ENCODE measurements around the gene TMED4.

Gene TMED4

GRCh38 chr7:44581879-44582603 is at the start of gene TMED4:
Gene TMED4 (minus strand): TSS chr7:44582231. CDS start chr7:44582206, 25 bp downstream.
- DNase-seq (ENCODE audit: low spot score), result peak; percentile 98

GRCh38 chr7:44631458-44632115 is 49.6 kb upstream of the TMED4 start:
- no peak for DNase-seq (ENCODE audit: low spot score)

GRCh38 chr7:44630792-44631457 is 48.9 kb upstream of the TMED4 start:
- DNase-seq (ENCODE audit: low spot score), result no peak

- DNase-seq (ENCODE audit: low spot score), result no peak
Measured at GRCh38 chr7:44629829-44630522, 47.9 kb upstream of the TMED4 start.

GRCh38 chr7:44626620-44627019 is 44.6 kb upstream of the TMED4 start:
- DNase-seq (ENCODE audit: low spot score), result no peak

- no peak for DNase-seq (ENCODE audit: low spot score)
Measured at GRCh38 chr7:44625526-44626471, 43.8 kb upstream of the TMED4 start.

GRCh38 chr7:44624318-44624717 is 42.3 kb upstream of the TMED4 start:
- no peak for DNase-seq (ENCODE audit: low spot score)

GRCh38 chr7:44622342-44623151 is 40.5 kb upstream of the TMED4 start:
- DNase-seq (ENCODE audit: low spot score), result no peak

- DNase-seq (ENCODE audit: low spot score), result no peak
Measured at GRCh38 chr7:44621750-44622103, 39.7 kb upstream of the TMED4 start.

- no peak for DNase-seq (ENCODE audit: low spot score)
Measured at GRCh38 chr7:44621034-44621749, 39.2 kb upstream of the TMED4 start.

- DNase-seq (ENCODE audit: low spot score), result no peak
Measured at GRCh38 chr7:44618753-44619152, 36.7 kb upstream of the TMED4 start.

- no peak for DNase-seq (ENCODE audit: low spot score)
Measured at GRCh38 chr7:44618045-44618444, 36.0 kb upstream of the TMED4 start.

- DNase-seq (ENCODE audit: low spot score), result no peak
Measured at GRCh38 chr7:44617225-44617890, 35.3 kb upstream of the TMED4 start.

GRCh38 chr7:44616545-44616944 is 34.5 kb upstream of the TMED4 start:
- no peak for DNase-seq (ENCODE audit: low spot score)

- DNase-seq (ENCODE audit: low spot score), result no peak
Measured at GRCh38 chr7:44615793-44616192, 33.8 kb upstream of the TMED4 start.

- DNase-seq (ENCODE audit: low spot score), result no peak
Measured at GRCh38 chr7:44615149-44615611, 33.1 kb upstream of the TMED4 start.

GRCh38 chr7:44609829-44610228 is 27.8 kb upstream of the TMED4 start:
- no peak for DNase-seq (ENCODE audit: low spot score)

- DNase-seq (ENCODE audit: low spot score), result no peak
Measured at GRCh38 chr7:44608916-44609648, 27.1 kb upstream of the TMED4 start.

Data from pons (tissue), 1 donor.